GM10248 (cell line): ENCODE data around the gene PARK7.

Experiments used
- CTCF ChIA-PET: fragments of 300-600 bp; sonication (Branson Sonifier 250); formaldehyde crosslinking; extraction: SDS; loops from one replicate; lab custom pipeline; 2021; ENCODE audit warnings: antibody characterized with exemption; lab: Yijun Ruan, JAX
- POLR2A ChIA-PET: fragments of 350-650 bp; sonication (Branson Sonifier 250); formaldehyde crosslinking; extraction: SDS; loops from one replicate; lab custom pipeline; 2020; ENCODE audit warnings: antibody characterized with exemption; lab: Yijun Ruan, JAX
- DNase-seq: peaks from one replicate; pipeline ENCODE4 v3.0.0; 2012; ENCODE audit errors: extremely low spot score
- CTCF ChIP-seq: IDR thresholded peaks from 2 replicates; pipeline ENCODE4 v1.5.1; 2012; ENCODE audit warnings: mild to moderate bottlenecking, low read depth; ENCODE audit errors: extremely low read depth, missing control alignments, control extremely low read depth

PARK7 gene

GRCh38 chr1:8023995-8024313 is 62.4 kb downstream of the PARK7 start:
- CTCF ChIA-PET: interaction anchor here (0.7 to 3.0 kb wide), 3 partner anchors 9 to 292 kb away, joined by 3 to 29 read pairs (median 8); no protein-coding TSS in a partner anchor
- no peak for TF ChIP-seq CTCF
- no peak for DNase-seq
- POLR2A ChIA-PET: no interaction called here

GRCh38 chr1:8024329-8024728 is 62.8 kb downstream of the PARK7 start:
- CTCF ChIA-PET: interaction anchor here (0.7 to 3.0 kb wide), 3 partner anchors 10 to 292 kb away, joined by 3 to 29 read pairs (median 8); no protein-coding TSS in a partner anchor
- POLR2A ChIA-PET: no interaction called here
- DNase-seq: no peak
- no peak for TF ChIP-seq CTCF

- TF ChIP-seq CTCF: no peak
- ChIA-PET CTCF (interaction anchor here (2.1 to 3.0 kb wide), 2 partner anchors 11 to 289 kb away, joined by 8 to 29 read pairs; no protein-coding TSS in a partner anchor), POLR2A (interaction anchor here (0.6 kb wide), 1 partner anchor 50 kb away, joined by 6 read pairs; no protein-coding TSS in a partner anchor)
- DNase-seq: no peak
Observed at GRCh38 chr1:8025061-8025670, 63.7 kb downstream of the PARK7 start.

- TF ChIP-seq CTCF: no peak
- DNase-seq: no peak
- POLR2A ChIA-PET: interaction anchor here (0.6 kb wide), 1 partner anchor 51 kb away, joined by 6 read pairs; no protein-coding TSS in a partner anchor
- CTCF ChIA-PET: interaction anchor here (2.1 to 3.2 kb wide), 3 partner anchors 11 to 289 kb away, joined by 8 to 29 read pairs (median 16); no protein-coding TSS in a partner anchor
Observed at GRCh38 chr1:8025671-8026144, 64.2 kb downstream of the PARK7 start.

- peak; percentile 94 for DNase-seq
- ChIA-PET CTCF (interaction anchor here (1.8 to 3.2 kb wide), 2 partner anchors 9 to 11 kb away, joined by 3 to 16 read pairs; no protein-coding TSS in a partner anchor), POLR2A (no interaction called here)
- TF ChIP-seq CTCF: no peak
Observed at GRCh38 chr1:8026153-8026975, 64.9 kb downstream of the PARK7 start, which contains the start of gene ERRFI1. Gene ERRFI1, minus strand, starts transcription at chr1:8026309. Its CDS starts 10,690 bp downstream, at chr1:8015619.
